GM18502 (cell line): Measurements from ENCODE around the gene INPP5D.
"Not testable (repeated sequence)": the region's sequence is repeated elsewhere in the genome, so short reads cannot be mapped to it uniquely, and the experiment has no call there.

Source experiments
- ATAC-seq: cut with Tn5 transposase; IDR thresholded peaks from one replicate; pipeline ENCODE4 v1.9.1; 2021; ENCODE audit warnings: mild to moderate bottlenecking; ENCODE audit not compliant: unreplicated experiment, poor library complexity

INPP5D gene

GRCh38 chr2:233131936-233132720 lies 72.0 kb downstream of the INPP5D start:
- no peak for ATAC-seq

GRCh38 chr2:233133239-233133638 lies 73.1 kb downstream of the INPP5D start:
- no peak for ATAC-seq

- ATAC-seq, result no peak
Observed at GRCh38 chr2:233135421-233135820, 75.3 kb downstream of the INPP5D start.

- no peak for ATAC-seq
Observed at GRCh38 chr2:233137040-233137439, 76.9 kb downstream of the INPP5D start.

- ATAC-seq, result no peak
Observed at GRCh38 chr2:233140077-233140585, 80.0 kb downstream of the INPP5D start.

- no peak for ATAC-seq
Observed at GRCh38 chr2:233140978-233141377, 80.8 kb downstream of the INPP5D start.

GRCh38 chr2:233141901-233142300 lies 81.8 kb downstream of the INPP5D start:
- ATAC-seq, result peak; percentile 5

- ATAC-seq, result peak; percentile 78
Observed at GRCh38 chr2:233142355-233142897, 82.3 kb downstream of the INPP5D start.

- ATAC-seq, result no peak
Observed at GRCh38 chr2:233143700-233144331, 83.7 kb downstream of the INPP5D start.

- ATAC-seq, result no peak
Observed at GRCh38 chr2:233145726-233146125, 85.6 kb downstream of the INPP5D start.

- ATAC-seq, result no peak
Observed at GRCh38 chr2:233146194-233146593, 86.1 kb downstream of the INPP5D start.

- ATAC-seq, result no peak
Observed at GRCh38 chr2:233147136-233147828, 87.1 kb downstream of the INPP5D start.

- no peak for ATAC-seq
Observed at GRCh38 chr2:233147829-233148167, 87.7 kb downstream of the INPP5D start.

- ATAC-seq, result no peak
Observed at GRCh38 chr2:233148354-233148753, 88.2 kb downstream of the INPP5D start.

- ATAC-seq, result no peak
Observed at GRCh38 chr2:233152541-233152940, 92.4 kb downstream of the INPP5D start.

GRCh38 chr2:233153146-233153798 lies 93.1 kb downstream of the INPP5D start:
- ATAC-seq, result no peak

GRCh38 chr2:233156001-233156400 lies 95.9 kb downstream of the INPP5D start:
- ATAC-seq, result no peak

- not testable (repeated sequence) for ATAC-seq
Observed at GRCh38 chr2:233156461-233156860, 96.3 kb downstream of the INPP5D start.

GRCh38 chr2:233161730-233162129 lies 101.6 kb downstream of the INPP5D start:
- no peak for ATAC-seq

GRCh38 chr2:233162770-233163169 lies 102.6 kb downstream of the INPP5D start:
- no peak for ATAC-seq
